NOMO-1 treated with DMSO at 0.1 percent for 48 hours (cell line): Measurements from ENCODE around the gene CRADD.
"Not testable (repeated sequence)": the region's sequence is repeated elsewhere in the genome, so short reads cannot be mapped to it uniquely, and the experiment has no call there.

Experiments
- DNase-seq: peaks from one replicate; lab custom pipeline; 2025; ENCODE audit not compliant: unreplicated experiment; lab: John Stamatoyannopoulos, UW

Gene CRADD

GRCh38 chr12:93677195-93678064 lies at the start of gene CRADD:
Gene CRADD (plus strand): TSS chr12:93677375.
- DNase-seq: peak; percentile 98

GRCh38 chr12:93632383-93632782 lies 44.8 kb upstream of the CRADD start:
- no peak for DNase-seq

GRCh38 chr12:93634416-93634815 lies 42.8 kb upstream of the CRADD start:
- DNase-seq: no peak

- DNase-seq: no peak
These were observed 40.5 kb upstream of the CRADD start for GRCh38 chr12:93636708-93637107.

GRCh38 chr12:93638095-93638494 lies 39.1 kb upstream of the CRADD start:
- DNase-seq: no peak

GRCh38 chr12:93638954-93639353 lies 38.2 kb upstream of the CRADD start:
- DNase-seq: no peak

GRCh38 chr12:93639406-93639805 lies 37.8 kb upstream of the CRADD start:
- DNase-seq: no peak

GRCh38 chr12:93641380-93641779 lies 35.8 kb upstream of the CRADD start:
- not testable (repeated sequence) for DNase-seq

GRCh38 chr12:93642751-93643150 lies 34.4 kb upstream of the CRADD start:
- DNase-seq: no peak

- DNase-seq: no peak
These were observed 31.5 kb upstream of the CRADD start for GRCh38 chr12:93645702-93646101.

GRCh38 chr12:93650626-93651025 lies 26.5 kb upstream of the CRADD start:
- DNase-seq: no peak

- DNase-seq: no peak
These were observed 24.1 kb upstream of the CRADD start for GRCh38 chr12:93653079-93653478.

GRCh38 chr12:93653712-93654111 lies 23.5 kb upstream of the CRADD start:
- DNase-seq: no peak

GRCh38 chr12:93654421-93654820 lies 22.8 kb upstream of the CRADD start:
- no peak for DNase-seq

GRCh38 chr12:93657071-93657470 lies 20.1 kb upstream of the CRADD start:
- DNase-seq: peak; percentile 16

GRCh38 chr12:93661021-93661420 lies 16.2 kb upstream of the CRADD start:
- DNase-seq: no peak

GRCh38 chr12:93663006-93663728 lies 14.0 kb upstream of the CRADD start:
- DNase-seq: no peak

- DNase-seq: no peak
These were observed 13.5 kb upstream of the CRADD start for GRCh38 chr12:93663729-93664084.

- DNase-seq: no peak
These were observed 12.5 kb upstream of the CRADD start for GRCh38 chr12:93664573-93665138.

- DNase-seq: no peak
These were observed 9.5 kb upstream of the CRADD start for GRCh38 chr12:93667672-93668071.

- DNase-seq: no peak
These were observed 8.2 kb upstream of the CRADD start for GRCh38 chr12:93668919-93669418.

GRCh38 chr12:93669452-93669851 lies 7.7 kb upstream of the CRADD start:
- DNase-seq: no peak
